Choroid plexus epithelial cell (primary cell): ENCODE data around the gene ADCYAP1R1.

Experiments
- DNase-seq: peaks from one replicate; pipeline ENCODE4 v3.0.0-alpha.2; 2010; ENCODE audit warnings: low read depth
- H3K4me3 ChIP-seq: 2 replicates; pipeline ENCODE4 v1.5.1; 2011; ENCODE audit warnings: low read depth, mild to moderate bottlenecking, control low read depth, low read length, moderate library complexity
- TF ChIP-seq, protein P1 (sequence below): conservative IDR thresholded peaks from 2 replicates; pipeline ENCODE4 v1.5.1; 2011; ENCODE audit warnings: low read depth, mild to moderate bottlenecking, control low read depth, inconsistent platforms, low read length, moderate library complexity

ADCYAP1R1 gene

GRCh38 chr7:31052841-31053601, 913 bp downstream of the ADCYAP1R1 start:
- TF ChIP-seq, protein P1, sequence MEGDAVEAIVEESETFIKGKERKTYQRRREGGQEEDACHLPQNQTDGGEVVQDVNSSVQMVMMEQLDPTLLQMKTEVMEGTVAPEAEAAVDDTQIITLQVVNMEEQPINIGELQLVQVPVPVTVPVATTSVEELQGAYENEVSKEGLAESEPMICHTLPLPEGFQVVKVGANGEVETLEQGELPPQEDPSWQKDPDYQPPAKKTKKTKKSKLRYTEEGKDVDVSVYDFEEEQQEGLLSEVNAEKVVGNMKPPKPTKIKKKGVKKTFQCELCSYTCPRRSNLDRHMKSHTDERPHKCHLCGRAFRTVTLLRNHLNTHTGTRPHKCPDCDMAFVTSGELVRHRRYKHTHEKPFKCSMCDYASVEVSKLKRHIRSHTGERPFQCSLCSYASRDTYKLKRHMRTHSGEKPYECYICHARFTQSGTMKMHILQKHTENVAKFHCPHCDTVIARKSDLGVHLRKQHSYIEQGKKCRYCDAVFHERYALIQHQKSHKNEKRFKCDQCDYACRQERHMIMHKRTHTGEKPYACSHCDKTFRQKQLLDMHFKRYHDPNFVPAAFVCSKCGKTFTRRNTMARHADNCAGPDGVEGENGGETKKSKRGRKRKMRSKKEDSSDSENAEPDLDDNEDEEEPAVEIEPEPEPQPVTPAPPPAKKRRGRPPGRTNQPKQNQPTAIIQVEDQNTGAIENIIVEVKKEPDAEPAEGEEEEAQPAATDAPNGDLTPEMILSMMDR: no peak

GRCh38 chr7:31053986-31054385, 1.9 kb downstream of the ADCYAP1R1 start:
- H3K4me3 ChIP-seq: no peak overlapping the region
- no peak for DNase-seq
- TF ChIP-seq, protein P1: no peak

More at GRCh38 chr7:31052841-31053601, 913 bp downstream of the ADCYAP1R1 start:
- no peak overlapping the region for H3K4me3 ChIP-seq
- no peak for DNase-seq

DNA sequence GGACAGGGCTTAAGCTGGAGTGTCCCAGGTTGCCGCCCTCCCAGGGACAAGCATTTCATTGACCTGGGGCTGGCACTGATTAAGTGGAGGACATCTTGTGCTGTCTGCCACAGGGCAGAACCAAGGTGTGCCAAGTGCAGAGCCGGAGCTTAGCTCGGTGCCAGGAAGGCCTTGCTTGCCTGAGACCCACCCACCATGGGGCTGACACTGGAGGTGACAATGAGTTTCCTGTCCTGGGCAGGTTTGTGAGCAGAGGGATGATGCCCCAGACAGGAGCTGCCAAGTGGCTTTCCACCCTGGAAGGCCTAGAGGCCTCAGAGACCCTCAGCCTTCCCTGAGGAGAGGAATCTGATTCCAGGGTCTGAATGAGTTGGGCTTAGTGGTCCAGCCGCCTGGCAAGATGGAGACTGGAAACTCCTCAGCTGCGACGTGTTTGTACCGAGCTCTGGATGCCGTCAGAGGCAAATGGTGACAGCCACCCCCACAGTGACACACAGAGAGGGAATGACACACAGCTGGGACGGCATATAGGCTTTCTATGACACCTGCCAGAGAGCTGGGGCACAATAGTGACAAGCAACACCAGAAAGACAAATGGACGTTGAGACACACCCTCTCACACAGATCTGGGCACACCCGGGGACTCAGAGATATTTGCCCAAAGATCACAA, 2.6 kb downstream of the ADCYAP1R1 start:
- TF ChIP-seq, protein P1: no peak
- DNase-seq: no peak
- no peak overlapping the region for H3K4me3 ChIP-seq

DNA sequence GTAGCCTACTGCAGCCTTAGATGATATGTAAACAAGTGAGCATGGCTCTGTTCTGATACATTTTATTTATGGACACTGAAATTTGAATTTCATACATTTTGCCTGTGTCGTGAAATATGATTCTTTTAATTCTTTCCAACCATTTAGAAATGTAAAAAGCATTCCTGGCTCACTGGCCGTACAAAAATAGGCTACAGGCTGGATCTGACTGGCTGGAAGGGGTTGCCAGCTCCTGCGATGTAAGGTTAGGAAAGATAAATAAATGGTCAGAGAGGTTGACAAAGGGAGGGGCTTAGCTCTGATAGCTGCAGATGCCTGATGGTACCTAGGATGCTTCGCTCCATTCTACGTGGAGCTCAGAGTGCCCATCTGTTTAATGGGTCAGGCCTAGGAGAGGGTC, 3.4 kb downstream of the ADCYAP1R1 start:
- H3K4me3 ChIP-seq: no peak overlapping the region

DNA sequence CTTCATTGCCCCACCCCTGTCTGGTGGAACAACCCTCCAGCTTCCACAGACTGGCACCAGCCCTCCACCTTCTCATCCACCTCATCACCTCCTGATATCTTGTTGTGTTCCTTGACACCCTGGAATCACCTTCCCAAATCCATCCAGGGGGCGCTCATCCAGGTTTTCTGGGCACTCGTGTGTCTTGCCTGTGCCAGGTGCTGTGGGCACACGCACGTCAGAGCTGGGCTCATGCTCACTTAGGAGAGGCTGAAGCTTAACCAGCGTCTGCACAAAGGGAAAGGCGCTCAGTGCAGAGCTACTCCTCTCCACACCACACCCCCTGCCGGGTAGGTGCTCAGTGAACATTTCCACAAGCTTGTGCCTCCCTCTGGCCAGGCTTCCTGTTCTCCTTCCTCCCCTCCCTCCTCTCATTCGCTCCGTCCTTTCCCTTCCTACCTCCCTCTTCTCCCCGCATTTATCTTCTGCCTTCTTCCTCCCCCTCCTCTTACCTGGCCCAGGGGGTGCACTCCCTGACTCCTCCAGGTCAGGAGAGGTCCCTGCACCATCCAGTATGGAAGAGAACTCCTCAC, 4.8 kb downstream of the ADCYAP1R1 start:
- no peak overlapping the region for H3K4me3 ChIP-seq
- TF ChIP-seq, protein P1: no peak
- DNase-seq: no peak

More for the DNA sequence above, 3.4 kb downstream of the ADCYAP1R1 start:
- TF ChIP-seq, protein P1: no peak
- no peak for DNase-seq

DNA sequence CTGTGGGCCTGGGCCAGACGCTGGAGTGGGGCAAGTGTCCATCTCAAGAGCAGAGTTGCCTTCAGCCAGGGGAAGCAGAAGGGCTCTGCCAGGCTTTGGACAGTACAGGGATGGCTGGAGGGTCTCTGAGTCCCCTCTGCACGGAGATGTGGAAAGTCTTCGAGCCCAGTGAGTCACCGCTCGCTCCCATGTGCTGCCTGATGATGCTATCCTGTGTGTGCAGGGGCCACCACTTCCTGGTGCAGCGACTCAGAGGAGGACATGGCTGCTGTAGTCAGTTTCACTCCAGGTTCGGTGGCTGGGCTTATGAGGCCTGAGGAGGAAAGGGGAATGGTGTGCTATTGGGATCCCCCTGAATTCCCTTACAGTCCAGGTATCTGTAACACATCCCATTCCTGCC, 6.0 kb downstream of the ADCYAP1R1 start:
- TF ChIP-seq, protein P1: no peak
- DNase-seq: no peak
- no peak overlapping the region for H3K4me3 ChIP-seq
